ENCODE measurements around the gene NDUFA5.

Gene NDUFA5

DNA sequence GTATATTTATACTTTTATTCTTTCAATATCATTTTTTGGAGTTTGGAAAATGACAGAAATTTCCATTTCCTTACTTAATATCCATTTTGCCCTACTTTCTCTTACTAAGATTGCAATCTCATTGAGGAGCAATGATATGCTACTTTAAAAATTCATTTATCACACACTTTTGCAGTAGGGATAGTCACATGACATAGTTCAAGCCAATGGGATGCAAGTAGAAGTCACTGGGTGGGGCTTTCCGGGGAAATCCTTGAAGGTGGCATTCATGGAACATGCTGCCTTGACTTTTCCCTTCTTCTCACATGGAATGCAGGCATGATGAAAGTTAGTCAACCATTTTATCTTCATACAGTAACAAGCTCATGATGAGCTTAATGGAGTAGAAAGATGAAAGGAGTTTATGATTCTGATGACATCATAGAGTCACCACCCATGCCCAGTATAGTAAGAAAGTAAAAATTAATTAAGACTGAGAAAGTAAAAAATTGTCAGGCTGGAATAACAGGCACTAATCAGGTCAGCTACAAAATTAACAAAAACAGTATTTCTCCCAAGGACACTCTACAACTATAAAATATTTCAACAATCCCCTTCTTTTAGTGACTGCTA is 56.6 kb downstream of the NDUFA5 start:
- DNase-seq, result no peak

- DNase-seq, result no peak
Measured at GRCh38 chr7:123499211-123499970, 58.2 kb downstream of the NDUFA5 start.

- DNase-seq, result peak; percentile 11
Measured at GRCh38 chr7:123498601-123499000, 59.0 kb downstream of the NDUFA5 start.

DNA sequence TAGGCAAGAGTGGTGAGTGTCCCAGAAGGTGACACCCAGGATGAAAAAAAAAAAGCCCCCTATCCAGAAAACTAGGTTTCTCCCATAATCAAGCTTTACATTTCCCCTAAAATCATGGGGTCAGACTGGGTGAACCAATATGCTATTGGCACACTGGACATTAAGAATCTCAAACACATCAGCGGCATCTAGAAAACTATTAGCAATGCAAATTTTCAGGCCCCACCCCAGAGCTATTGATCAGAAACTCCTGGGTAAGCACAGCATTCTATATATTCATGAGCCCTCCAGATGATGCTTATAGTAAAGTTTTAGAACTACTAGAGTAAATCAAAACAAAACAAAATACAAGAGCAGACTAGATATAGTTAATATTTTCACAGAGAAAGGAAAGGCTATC is 59.6 kb downstream of the NDUFA5 start:
- no peak for DNase-seq

DNA sequence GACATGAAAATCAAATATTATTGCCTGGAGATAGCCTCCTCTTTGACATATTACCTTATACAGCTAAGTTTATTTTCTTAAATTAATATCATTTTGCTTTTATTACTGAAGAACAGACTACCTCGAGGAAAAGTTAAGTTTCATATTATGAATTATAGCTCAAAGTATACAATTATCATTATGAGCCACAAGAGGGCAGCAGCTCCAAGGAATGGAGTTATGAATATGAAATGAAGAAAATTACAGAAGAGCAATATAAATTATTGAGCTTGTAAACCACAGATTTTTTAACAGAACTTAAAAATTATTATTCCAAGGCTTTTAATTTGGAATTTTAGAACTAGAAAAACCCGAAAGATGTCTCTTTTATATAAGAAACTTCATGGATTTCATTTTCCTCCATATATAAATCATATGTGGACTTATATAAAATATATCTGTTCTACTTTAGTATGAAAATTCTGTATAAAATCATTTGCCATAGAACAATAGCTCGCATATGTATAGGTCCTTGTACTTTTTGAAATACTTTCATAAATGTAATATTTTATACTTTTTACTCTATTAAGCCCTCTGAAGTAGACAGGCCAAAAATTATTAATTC is 63.3 kb downstream of the NDUFA5 start:
- peak; percentile 80 for DNase-seq

DNA sequence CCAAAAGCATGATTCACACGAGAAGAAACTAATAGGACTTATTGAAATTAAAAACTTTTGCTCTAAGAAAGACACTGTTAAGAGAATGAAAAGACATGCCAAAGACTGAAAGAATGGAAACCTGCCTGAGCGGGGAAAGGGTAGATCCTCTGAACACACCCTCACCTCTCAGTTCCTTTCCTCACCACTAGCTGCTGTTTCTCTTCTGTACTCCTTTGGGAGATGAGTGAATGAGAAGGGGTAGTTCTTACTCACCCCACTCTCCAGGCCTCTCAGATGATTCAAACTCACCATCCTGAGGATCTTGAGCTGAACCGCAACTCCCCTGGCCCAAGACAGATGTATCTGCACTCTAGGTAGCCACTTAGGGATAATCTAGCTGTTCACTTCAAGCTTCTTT is 65.1 kb downstream of the NDUFA5 start:
- DNase-seq, result no peak
